ENCODE data around the gene DIP2A.

Gene DIP2A

GRCh38 chr21:46600978-46601377 lies 142.3 kb downstream of the DIP2A start:
- TF ChIP-seq GATA3 (IDR thresholded peaks at IDR 0.05; ENCODE audit: low read depth, low read length): no peak
- no peak for TF ChIP-seq GATA2 (IDR thresholded peaks at IDR 0.05; ENCODE audit: low read depth, low read length)

- no peak for TF ChIP-seq GATA2 (IDR thresholded peaks at IDR 0.05; ENCODE audit: low read depth, low read length)
- no peak for TF ChIP-seq GATA3 (IDR thresholded peaks at IDR 0.05; ENCODE audit: low read depth, low read length)
Observed at GRCh38 chr21:46603228-46603627, 144.5 kb downstream of the DIP2A start.

- TF ChIP-seq GATA2 (IDR thresholded peaks at IDR 0.05; ENCODE audit: low read depth, low read length) (no peak), GATA3 (IDR thresholded peaks at IDR 0.05; ENCODE audit: low read depth, low read length) (no peak)
Observed at GRCh38 chr21:46604329-46604974, 145.8 kb downstream of the DIP2A start.

GRCh38 chr21:46604975-46605766 lies 146.5 kb downstream of the DIP2A start, which contains the start of gene S100B:
Gene S100B, minus strand, starts transcription at chr21:46605082. Its CDS starts 2,667 bp downstream, at chr21:46602415.
- no peak for TF ChIP-seq GATA2 (IDR thresholded peaks at IDR 0.05; ENCODE audit: low read depth, low read length)

GRCh38 chr21:46605767-46606426 lies 147.2 kb downstream of the DIP2A start:
- no peak for TF ChIP-seq GATA2 (IDR thresholded peaks at IDR 0.05; ENCODE audit: low read depth, low read length)
- TF ChIP-seq GATA3 (IDR thresholded peaks at IDR 0.05; ENCODE audit: low read depth, low read length): no peak

- no peak for TF ChIP-seq GATA2 (IDR thresholded peaks at IDR 0.05; ENCODE audit: low read depth, low read length)
- TF ChIP-seq GATA3 (IDR thresholded peaks at IDR 0.05; ENCODE audit: low read depth, low read length): no peak
Observed at GRCh38 chr21:46606427-46606813, 147.7 kb downstream of the DIP2A start.

- TF ChIP-seq GATA3 (IDR thresholded peaks at IDR 0.05; ENCODE audit: low read depth, low read length): no peak
- TF ChIP-seq GATA2 (IDR thresholded peaks at IDR 0.05; ENCODE audit: low read depth, low read length): no peak
Observed at GRCh38 chr21:46607636-46608035, 148.9 kb downstream of the DIP2A start.

GRCh38 chr21:46608672-46609111 lies 150.0 kb downstream of the DIP2A start:
- TF ChIP-seq GATA2 (IDR thresholded peaks at IDR 0.05; ENCODE audit: low read depth, low read length): no peak
- TF ChIP-seq GATA3 (IDR thresholded peaks at IDR 0.05; ENCODE audit: low read depth, low read length): no peak

GRCh38 chr21:46610018-46610701 lies 151.5 kb downstream of the DIP2A start:
- no peak for TF ChIP-seq GATA2 (IDR thresholded peaks at IDR 0.05; ENCODE audit: low read depth, low read length)
- no peak for TF ChIP-seq GATA3 (IDR thresholded peaks at IDR 0.05; ENCODE audit: low read depth, low read length)

- TF ChIP-seq GATA2 (IDR thresholded peaks at IDR 0.05; ENCODE audit: low read depth, low read length) (no peak), GATA3 (IDR thresholded peaks at IDR 0.05; ENCODE audit: low read depth, low read length) (no peak)
Observed at GRCh38 chr21:46613391-46613790, 154.7 kb downstream of the DIP2A start.

GRCh38 chr21:46616050-46616449 lies 157.4 kb downstream of the DIP2A start:
- no peak for TF ChIP-seq GATA3 (IDR thresholded peaks at IDR 0.05; ENCODE audit: low read depth, low read length)
- no peak for TF ChIP-seq GATA2 (IDR thresholded peaks at IDR 0.05; ENCODE audit: low read depth, low read length)

GRCh38 chr21:46616656-46617055 lies 158.0 kb downstream of the DIP2A start:
- TF ChIP-seq GATA3 (IDR thresholded peaks at IDR 0.05; ENCODE audit: low read depth, low read length) (no peak), GATA2 (IDR thresholded peaks at IDR 0.05; ENCODE audit: low read depth, low read length) (no peak)

GRCh38 chr21:46617267-46618051 lies 158.8 kb downstream of the DIP2A start:
- TF ChIP-seq GATA3 (IDR thresholded peaks at IDR 0.05; ENCODE audit: low read depth, low read length): no peak
- no peak for TF ChIP-seq GATA2 (IDR thresholded peaks at IDR 0.05; ENCODE audit: low read depth, low read length)

All from SH-SY5Y (cell line).